ENCODE measurements around the gene ABCB11. TPM values are rescaled to one million over a fixed set of nuclear protein-coding genes. Genes with fewer than 3 reads are reported as not detected.

Gene ABCB11
- total and polyA plus RNA-seq, 7 donors, result under 0.01 to 0.93 (median 0.55) TPM; not detected in 2

DNA sequence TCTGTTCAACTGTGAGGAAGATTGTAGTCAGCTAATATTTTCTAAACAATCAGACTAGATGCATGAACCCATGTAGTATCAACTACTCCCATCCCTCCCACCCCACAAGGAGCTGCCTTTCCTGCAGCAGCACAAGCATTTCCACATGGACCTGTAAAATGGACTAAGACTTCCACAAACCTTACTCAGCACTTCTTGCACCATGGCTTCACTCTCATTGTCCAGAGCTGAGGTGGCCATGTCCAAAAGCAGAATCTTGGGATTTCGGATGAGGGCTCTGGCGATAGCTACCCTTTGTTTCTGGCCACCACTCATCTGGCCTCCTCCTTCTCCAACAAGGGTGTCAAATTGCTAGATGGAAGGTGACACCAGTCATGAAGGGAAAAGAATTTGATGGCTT is 61.3 kb downstream of the ABCB11 start:
- Histone ChIP-seq H3K27me3 (no peaks in the 10 kb centered on the region), H3K36me3 (no peaks in the 10 kb centered on the region), H3K4me3 (no peak overlapping the region), H3K9me3 (no peaks in the 10 kb centered on the region), H3K4me1 (no peaks in the 10 kb centered on the region), H3K27ac (no peak overlapping the region)
- TF ChIP-seq POLR2AphosphoS5 (IDR thresholded peaks at IDR 0.05) (no peak), EP300 (IDR thresholded peaks at IDR 0.05) (no peak), POLR2A (IDR thresholded peaks at IDR 0.05) (no peak)
- TF ChIP-seq, protein P1, sequence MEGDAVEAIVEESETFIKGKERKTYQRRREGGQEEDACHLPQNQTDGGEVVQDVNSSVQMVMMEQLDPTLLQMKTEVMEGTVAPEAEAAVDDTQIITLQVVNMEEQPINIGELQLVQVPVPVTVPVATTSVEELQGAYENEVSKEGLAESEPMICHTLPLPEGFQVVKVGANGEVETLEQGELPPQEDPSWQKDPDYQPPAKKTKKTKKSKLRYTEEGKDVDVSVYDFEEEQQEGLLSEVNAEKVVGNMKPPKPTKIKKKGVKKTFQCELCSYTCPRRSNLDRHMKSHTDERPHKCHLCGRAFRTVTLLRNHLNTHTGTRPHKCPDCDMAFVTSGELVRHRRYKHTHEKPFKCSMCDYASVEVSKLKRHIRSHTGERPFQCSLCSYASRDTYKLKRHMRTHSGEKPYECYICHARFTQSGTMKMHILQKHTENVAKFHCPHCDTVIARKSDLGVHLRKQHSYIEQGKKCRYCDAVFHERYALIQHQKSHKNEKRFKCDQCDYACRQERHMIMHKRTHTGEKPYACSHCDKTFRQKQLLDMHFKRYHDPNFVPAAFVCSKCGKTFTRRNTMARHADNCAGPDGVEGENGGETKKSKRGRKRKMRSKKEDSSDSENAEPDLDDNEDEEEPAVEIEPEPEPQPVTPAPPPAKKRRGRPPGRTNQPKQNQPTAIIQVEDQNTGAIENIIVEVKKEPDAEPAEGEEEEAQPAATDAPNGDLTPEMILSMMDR (IDR thresholded peaks at IDR 0.05), result no peak
- 96% methylated on average over 2 of the region's 2 CpGs for WGBS, 2 donors
- intact Hi-C loops (cut with DNase I), result loop anchor here (10.0 kb wide), 1 partner anchor 495 kb away; no protein-coding TSS in a partner anchor
- no peak for DNase-seq

DNA sequence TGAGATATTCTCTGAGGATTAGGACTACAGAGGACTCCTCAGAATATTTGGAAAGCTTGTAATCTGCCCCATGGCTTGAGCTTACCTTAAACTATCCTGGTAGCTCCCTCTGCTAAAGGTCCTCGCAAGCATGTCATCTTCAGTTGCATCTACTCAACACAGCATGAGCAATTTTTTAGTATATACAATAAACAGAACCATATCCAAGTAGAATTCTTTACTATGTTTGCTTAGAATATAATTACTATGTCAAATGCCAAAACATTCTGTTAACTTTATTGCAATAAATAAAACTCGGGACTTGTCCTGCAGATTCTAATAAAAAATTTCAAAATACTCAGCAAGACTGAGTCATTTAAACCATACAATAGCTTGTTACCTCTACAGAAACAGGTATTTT is 62.8 kb downstream of the ABCB11 start:
- TF ChIP-seq POLR2AphosphoS5 (IDR thresholded peaks at IDR 0.05) (no peak), EP300 (IDR thresholded peaks at IDR 0.05) (no peak), POLR2A (IDR thresholded peaks at IDR 0.05) (no peak)
- TF ChIP-seq, protein P1 (IDR thresholded peaks at IDR 0.05), result no peak
- intact Hi-C loops (cut with DNase I), result no loop called here
- no peaks in the 10 kb centered on the region for H3K4me1 ChIP-seq
- H3K4me3 ChIP-seq, result no peak overlapping the region
- no peaks in the 10 kb centered on the region for H3K9me3 ChIP-seq
- H3K27me3 ChIP-seq, result no peaks in the 10 kb centered on the region
- no peak for DNase-seq
- no peak overlapping the region for H3K27ac ChIP-seq
- no peaks in the 10 kb centered on the region for H3K36me3 ChIP-seq
- 43 to 76% methylated on average over 2 of the region's 2 CpGs for WGBS, 2 donors

DNA sequence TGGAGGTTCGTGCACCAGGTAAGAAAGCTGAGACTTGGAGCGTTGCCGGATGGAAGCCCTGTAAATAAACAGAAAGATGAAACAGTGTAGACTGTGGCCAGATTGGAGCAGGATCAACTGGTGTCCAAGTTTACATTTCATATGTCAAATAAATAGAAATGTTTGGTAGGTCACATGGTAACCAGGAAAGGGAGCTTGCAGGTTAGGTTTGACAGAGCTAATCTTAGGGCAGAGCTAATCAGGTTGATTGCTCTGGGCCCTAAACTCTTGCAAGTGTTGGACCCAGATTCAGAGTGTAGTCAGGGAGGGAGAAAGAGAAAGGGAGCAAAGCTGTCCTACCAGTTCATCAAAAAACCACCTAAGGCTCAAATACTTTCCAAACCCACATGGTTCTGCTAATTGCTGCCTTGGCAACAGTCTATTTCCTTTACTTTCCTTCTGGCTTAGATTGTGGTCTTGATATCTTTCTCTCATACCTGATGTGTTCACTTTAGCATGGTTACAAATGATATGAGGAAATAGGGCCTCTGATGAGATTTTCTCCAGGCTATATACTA is 66.8 kb downstream of the ABCB11 start:
- H3K36me3 ChIP-seq, result no peaks in the 10 kb centered on the region
- H3K27me3 ChIP-seq, result no peaks in the 10 kb centered on the region
- TF ChIP-seq POLR2AphosphoS5 (IDR thresholded peaks at IDR 0.05) (no peak), POLR2A (IDR thresholded peaks at IDR 0.05) (no peak), EP300 (IDR thresholded peaks at IDR 0.05) (no peak)
- TF ChIP-seq, protein P1 (IDR thresholded peaks at IDR 0.05), result no peak
- WGBS, 2 donors, result 88 to 89% methylated on average over 3 of the region's 3 CpGs
- intact Hi-C loops (cut with DNase I), result loop anchor here (5.0 kb wide), 1 partner anchor 168 kb away; no protein-coding TSS in a partner anchor
- H3K4me1 ChIP-seq, result no peaks in the 10 kb centered on the region
- no peak for DNase-seq
- H3K9me3 ChIP-seq, result no peaks in the 10 kb centered on the region
- no peak overlapping the region for H3K4me3 ChIP-seq
- no peak overlapping the region for H3K27ac ChIP-seq

DNA sequence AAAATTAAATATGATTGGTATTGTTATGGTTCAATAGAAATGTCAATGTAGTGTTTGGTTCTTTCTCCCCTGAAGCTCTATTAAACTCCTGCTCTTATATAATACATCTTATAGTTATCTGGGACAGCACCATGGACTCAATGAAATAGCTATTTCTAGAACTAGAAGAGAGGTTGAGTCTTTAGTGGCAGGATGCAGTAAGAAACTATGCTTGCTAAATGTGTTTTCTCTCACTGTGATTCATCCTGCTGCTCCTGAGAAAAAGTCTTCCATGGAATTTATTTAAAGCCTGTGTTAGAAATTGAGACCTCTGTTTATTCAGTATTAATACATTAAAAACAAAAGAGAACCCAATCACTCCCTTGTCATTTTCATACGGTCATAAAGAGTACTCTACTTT is 68.5 kb downstream of the ABCB11 start:
- intact Hi-C loops (cut with DNase I), result loop anchor here (5.0 kb wide), 1 partner anchor 170 kb away; no protein-coding TSS in a partner anchor
- TF ChIP-seq, protein P1 (IDR thresholded peaks at IDR 0.05), result no peak
- no peak for TF ChIP-seq EP300 (IDR thresholded peaks at IDR 0.05)
- TF ChIP-seq POLR2AphosphoS5 (IDR thresholded peaks at IDR 0.05), result no peak
- no peak for TF ChIP-seq POLR2A (IDR thresholded peaks at IDR 0.05)
- no peaks in the 10 kb centered on the region for H3K27me3 ChIP-seq
- H3K27ac ChIP-seq, result no peak overlapping the region
- H3K9me3 ChIP-seq, result no peaks in the 10 kb centered on the region
- H3K36me3 ChIP-seq, result no peaks in the 10 kb centered on the region
- no peaks in the 10 kb centered on the region for H3K4me1 ChIP-seq
- H3K4me3 ChIP-seq, result no peak overlapping the region
- DNase-seq, result no peak
- WGBS, 2 donors, result 83 to 88% methylated on average over 1 of the region's 1 CpG

Data from sigmoid colon (tissue), 7 donors.